ENCODE measurements around the gene ADGRD1.

Gene ADGRD1

GRCh38 chr12:130977743-130978095, 24.0 kb downstream of the ADGRD1 start:
- in situ Hi-C loops (cut with HindIII; ENCODE audit: low pct_ligation_motif_present, low pct_unique_long_range_greater_than_20kb, low sequenced_read_pairs) = no loop called here
- no peak for DNase-seq

GRCh38 chr12:130978785-130979184, 25.1 kb downstream of the ADGRD1 start:
- no peak for DNase-seq
- in situ Hi-C loops (cut with HindIII; ENCODE audit: low pct_ligation_motif_present, low pct_unique_long_range_greater_than_20kb, low sequenced_read_pairs) = no loop called here

GRCh38 chr12:130981074-130981742, 27.5 kb downstream of the ADGRD1 start:
- DNase-seq = no peak
- in situ Hi-C loops (cut with HindIII; ENCODE audit: low pct_ligation_motif_present, low pct_unique_long_range_greater_than_20kb, low sequenced_read_pairs) = no loop called here

GRCh38 chr12:130981911-130982310, 28.2 kb downstream of the ADGRD1 start:
- in situ Hi-C loops (cut with HindIII; ENCODE audit: low pct_ligation_motif_present, low pct_unique_long_range_greater_than_20kb, low sequenced_read_pairs) = no loop called here
- DNase-seq = no peak

- in situ Hi-C loops (cut with HindIII; ENCODE audit: low pct_ligation_motif_present, low pct_unique_long_range_greater_than_20kb, low sequenced_read_pairs) = no loop called here
- no peak for DNase-seq
These were observed 29.0 kb downstream of the ADGRD1 start for GRCh38 chr12:130982565-130983225.

- DNase-seq = no peak
- in situ Hi-C loops (cut with HindIII; ENCODE audit: low pct_ligation_motif_present, low pct_unique_long_range_greater_than_20kb, low sequenced_read_pairs) = no loop called here
These were observed 29.8 kb downstream of the ADGRD1 start for GRCh38 chr12:130983328-130984017.

- DNase-seq = no peak
- in situ Hi-C loops (cut with HindIII; ENCODE audit: low pct_ligation_motif_present, low pct_unique_long_range_greater_than_20kb, low sequenced_read_pairs) = no loop called here
These were observed 30.7 kb downstream of the ADGRD1 start for GRCh38 chr12:130984183-130985058.

- in situ Hi-C loops (cut with HindIII; ENCODE audit: low pct_ligation_motif_present, low pct_unique_long_range_greater_than_20kb, low sequenced_read_pairs) = no loop called here
- no peak for DNase-seq
These were observed 33.6 kb downstream of the ADGRD1 start for GRCh38 chr12:130987151-130987931.

- in situ Hi-C loops (cut with HindIII; ENCODE audit: low pct_ligation_motif_present, low pct_unique_long_range_greater_than_20kb, low sequenced_read_pairs) = no loop called here
- no peak for DNase-seq
These were observed 34.6 kb downstream of the ADGRD1 start for GRCh38 chr12:130988261-130988660.

- in situ Hi-C loops (cut with HindIII; ENCODE audit: low pct_ligation_motif_present, low pct_unique_long_range_greater_than_20kb, low sequenced_read_pairs) = no loop called here
- no peak for DNase-seq
These were observed 35.0 kb downstream of the ADGRD1 start for GRCh38 chr12:130988751-130989150.

- DNase-seq = no peak
- in situ Hi-C loops (cut with HindIII; ENCODE audit: low pct_ligation_motif_present, low pct_unique_long_range_greater_than_20kb, low sequenced_read_pairs) = no loop called here
These were observed 35.7 kb downstream of the ADGRD1 start for GRCh38 chr12:130989391-130989790.

- no peak for DNase-seq
- in situ Hi-C loops (cut with HindIII; ENCODE audit: low pct_ligation_motif_present, low pct_unique_long_range_greater_than_20kb, low sequenced_read_pairs) = no loop called here
These were observed 36.3 kb downstream of the ADGRD1 start for GRCh38 chr12:130990034-130990433.

- no peak for DNase-seq
- in situ Hi-C loops (cut with HindIII; ENCODE audit: low pct_ligation_motif_present, low pct_unique_long_range_greater_than_20kb, low sequenced_read_pairs) = no loop called here
These were observed 38.7 kb downstream of the ADGRD1 start for GRCh38 chr12:130992448-130992847.

GRCh38 chr12:130992979-130993538, 39.4 kb downstream of the ADGRD1 start:
- in situ Hi-C loops (cut with HindIII; ENCODE audit: low pct_ligation_motif_present, low pct_unique_long_range_greater_than_20kb, low sequenced_read_pairs) = no loop called here
- DNase-seq = no peak

GRCh38 chr12:130993759-130994670, 40.3 kb downstream of the ADGRD1 start:
- in situ Hi-C loops (cut with HindIII; ENCODE audit: low pct_ligation_motif_present, low pct_unique_long_range_greater_than_20kb, low sequenced_read_pairs) = no loop called here

GRCh38 chr12:130994821-130995375, 41.2 kb downstream of the ADGRD1 start:
- DNase-seq = no peak
- in situ Hi-C loops (cut with HindIII; ENCODE audit: low pct_ligation_motif_present, low pct_unique_long_range_greater_than_20kb, low sequenced_read_pairs) = no loop called here

More at GRCh38 chr12:130993759-130994670, 40.3 kb downstream of the ADGRD1 start:
- DNase-seq = no peak

Data from ACHN (cell line).